HG03558 (cell line): Measurements from ENCODE around the gene GJA4.

Source experiments
- ATAC-seq: cut with Tn5 transposase; IDR thresholded peaks from one replicate; pipeline ENCODE4 v1.9.1; 2021; ENCODE audit warnings: moderate number of reproducible peaks; ENCODE audit not compliant: unreplicated experiment; ENCODE audit errors: extremely low read depth

Gene GJA4

DNA sequence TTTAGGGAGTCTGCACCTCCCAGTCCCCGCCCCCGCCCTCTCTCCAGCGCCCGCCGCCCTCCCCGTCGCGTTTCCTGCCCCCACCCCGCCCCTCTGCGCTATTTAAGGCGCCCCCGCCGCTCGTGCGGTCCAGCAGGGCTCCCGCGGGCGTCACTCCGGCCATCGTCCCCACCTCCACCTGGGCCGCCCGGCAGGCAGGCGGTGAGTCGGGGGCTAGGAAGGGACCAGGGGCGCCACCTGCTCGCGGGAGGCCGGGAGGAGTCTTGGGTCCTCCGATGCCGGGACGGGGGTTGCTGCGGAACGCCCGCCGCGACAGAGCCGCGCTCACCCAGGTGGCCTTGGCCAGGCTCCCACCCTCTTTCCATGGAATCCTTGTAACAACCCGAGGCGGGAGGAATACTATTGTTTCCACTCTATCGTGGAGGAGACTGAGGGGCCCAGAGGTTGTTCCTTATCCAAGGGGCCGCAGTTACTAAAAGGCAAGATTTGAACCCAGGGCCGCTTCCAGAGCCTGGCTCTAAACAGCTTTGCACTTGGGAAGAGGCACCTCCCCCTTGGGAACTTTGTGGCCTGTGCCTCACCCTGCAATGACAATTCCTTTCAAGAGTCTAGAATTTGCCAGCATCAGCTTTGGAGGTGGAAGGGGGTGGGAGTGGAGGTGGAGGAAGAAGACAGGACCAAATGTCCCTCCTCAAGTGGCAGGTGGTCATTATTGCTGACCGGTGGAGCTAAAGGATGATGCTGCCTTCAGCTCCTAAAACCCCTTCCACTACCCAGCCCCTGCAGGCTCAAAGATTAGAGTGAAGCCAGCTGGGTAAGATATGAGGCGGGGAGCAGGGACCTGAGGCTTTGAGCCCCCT lies at the start of gene GJA4:
TSS of gene GJA4 (plus strand) at position 132 of the 860 bp plus-strand sequence. CDS start 1,215 bp downstream, outside the sequence.
- ATAC-seq = no peak

DNA sequence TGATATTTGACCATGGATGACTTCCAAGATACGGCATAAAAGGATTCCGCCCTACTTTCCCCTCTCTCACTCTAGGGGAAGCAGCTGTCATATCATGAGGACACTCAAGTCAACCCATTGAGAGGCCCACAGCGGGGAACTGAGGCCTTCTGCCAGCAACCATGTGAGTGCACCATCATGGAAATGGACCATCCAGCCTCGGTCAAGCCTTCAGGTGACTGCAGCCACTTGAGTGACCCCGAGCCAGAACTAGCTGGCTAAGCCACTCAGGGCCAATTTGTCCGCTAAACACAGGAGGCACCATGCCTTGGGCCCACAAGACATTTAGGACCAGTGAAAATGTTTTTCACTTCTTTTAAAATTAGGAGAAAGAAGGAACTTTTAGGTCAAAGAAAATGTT lies 49.0 kb upstream of the GJA4 start:
- no peak for ATAC-seq

DNA sequence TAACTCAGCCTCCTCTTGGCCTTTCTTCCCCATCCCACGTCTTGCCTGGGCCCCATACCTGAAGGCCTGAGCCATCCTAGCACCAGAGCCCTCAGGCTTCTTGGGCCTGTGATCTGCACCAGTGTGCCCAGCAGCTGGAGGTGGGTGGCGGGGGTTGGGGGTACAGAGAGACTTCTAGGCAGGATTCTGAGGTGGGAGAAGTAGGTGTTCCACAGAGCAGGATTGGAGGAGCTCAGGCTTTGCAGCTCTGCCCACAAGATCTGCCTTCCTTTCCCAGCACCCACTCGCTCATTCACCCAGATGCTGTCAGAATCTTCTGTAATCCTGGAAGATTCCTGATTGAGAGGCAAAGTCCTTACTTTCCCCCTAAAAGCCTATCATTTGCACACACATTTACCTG lies 47.9 kb upstream of the GJA4 start:
- ATAC-seq = no peak

DNA sequence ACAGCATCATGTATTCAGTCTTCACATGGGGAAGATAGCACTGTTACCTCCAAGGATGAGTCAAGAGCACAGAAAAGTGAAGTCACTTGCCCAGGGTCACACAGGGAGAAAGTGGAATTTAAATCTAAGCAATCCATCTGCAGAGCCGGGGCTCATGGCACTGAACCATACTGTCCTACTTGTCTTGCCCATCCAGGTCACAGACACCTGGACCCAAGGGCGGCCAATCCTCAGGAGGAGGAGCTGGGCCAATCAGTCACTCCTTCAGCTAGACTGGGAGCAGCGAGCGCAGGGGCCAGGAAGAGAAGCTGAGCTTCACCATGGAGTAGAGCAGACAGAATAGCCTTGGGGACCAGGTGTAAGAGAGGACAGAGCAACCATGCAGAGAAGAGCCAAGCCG lies 47.1 kb upstream of the GJA4 start:
- no peak for ATAC-seq

DNA sequence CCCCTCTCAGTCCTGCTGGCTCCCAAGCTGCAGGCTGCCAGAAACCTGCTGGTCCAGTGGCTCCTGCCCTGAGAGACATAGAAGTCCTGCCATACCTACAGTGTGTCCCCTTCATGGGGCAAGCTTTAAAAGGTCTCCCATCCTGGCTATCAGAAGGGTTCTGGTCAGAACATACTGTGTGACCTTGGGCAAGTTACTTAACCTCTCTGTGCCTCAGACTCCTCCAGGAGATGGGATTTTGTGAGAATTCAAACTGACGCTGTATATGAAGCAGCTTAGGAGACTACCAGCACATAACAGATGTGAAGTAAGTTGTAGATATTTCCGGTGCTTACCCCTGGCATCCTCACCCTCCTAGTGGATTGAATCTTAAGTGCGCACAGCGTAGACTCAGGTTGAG lies 46.7 kb upstream of the GJA4 start:
- ATAC-seq = no peak

DNA sequence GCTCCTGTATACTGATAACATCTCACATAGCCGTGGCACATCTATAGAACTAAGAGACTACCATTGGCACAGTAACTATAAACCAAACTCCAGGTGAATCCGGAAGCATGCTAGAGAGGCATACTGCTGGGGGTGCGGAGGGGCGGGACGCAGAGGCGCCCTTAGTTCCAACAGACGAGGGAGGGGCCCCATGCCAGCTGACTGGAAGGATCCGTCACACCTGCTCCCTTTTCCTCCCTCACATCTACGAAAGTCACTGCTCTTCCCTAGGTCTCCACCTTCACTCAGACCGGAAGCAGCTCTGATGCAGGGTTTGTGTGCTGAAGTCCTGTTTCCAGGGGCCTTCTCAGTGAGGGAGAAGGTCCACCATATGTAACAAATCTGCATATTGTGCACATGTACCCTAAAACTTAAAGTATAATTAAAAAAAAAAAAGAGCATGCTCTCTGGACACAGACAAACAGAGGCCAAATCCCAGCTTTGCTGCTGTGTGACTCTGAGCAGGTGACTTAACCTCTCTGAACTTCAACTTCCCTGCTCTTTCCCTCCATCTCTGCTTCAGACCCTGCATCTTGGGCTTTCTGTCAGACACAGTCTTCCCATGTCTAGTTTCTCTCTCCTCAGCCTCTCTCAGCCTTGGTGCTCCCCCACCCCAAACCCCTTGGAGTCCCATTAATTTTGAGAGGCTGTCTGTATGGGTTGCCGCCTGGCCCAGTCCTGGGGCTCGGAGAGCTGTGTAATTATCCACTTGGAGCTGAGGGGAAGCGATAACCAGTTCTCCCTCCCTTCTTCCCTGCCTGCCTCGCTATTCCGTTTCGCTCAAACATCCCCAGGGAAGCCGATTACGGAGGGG lies 45.8 kb upstream of the GJA4 start:
- ATAC-seq = no peak

DNA sequence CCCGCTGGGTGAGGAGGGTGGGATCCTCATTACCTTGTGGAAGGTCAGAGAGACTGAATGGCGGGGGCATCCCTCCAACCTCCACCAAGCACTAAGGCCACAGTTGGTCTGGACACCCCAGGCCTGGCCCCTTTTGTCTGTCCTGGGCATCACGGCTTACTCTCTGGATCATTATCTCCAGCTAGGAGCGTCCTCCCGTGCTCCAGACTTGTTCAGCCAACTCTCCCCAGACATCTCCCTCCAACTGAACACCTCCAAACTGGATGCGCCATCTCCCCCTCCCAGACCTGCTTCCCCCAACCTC lies 45.2 kb upstream of the GJA4 start:
- ATAC-seq = no peak

DNA sequence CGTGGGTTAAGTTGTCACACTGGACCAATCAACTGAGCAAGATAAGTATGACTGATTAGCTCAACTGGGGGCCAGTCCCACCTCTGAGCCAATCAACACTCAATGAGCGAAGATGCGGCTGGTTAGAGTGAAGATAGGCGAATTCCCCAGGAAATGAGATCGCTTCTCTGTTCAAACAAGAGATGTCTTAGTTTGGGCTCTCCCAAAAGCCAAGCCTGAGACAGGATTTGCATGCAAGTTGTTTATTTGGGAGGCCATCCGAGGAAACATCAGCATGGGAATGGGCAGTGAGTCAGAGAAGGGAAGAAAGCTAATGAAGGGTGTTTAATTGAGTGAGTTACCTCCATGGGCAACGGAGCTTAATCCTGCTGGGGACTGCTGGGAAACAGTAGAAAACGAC lies 42.8 kb upstream of the GJA4 start:
- no peak for ATAC-seq

DNA sequence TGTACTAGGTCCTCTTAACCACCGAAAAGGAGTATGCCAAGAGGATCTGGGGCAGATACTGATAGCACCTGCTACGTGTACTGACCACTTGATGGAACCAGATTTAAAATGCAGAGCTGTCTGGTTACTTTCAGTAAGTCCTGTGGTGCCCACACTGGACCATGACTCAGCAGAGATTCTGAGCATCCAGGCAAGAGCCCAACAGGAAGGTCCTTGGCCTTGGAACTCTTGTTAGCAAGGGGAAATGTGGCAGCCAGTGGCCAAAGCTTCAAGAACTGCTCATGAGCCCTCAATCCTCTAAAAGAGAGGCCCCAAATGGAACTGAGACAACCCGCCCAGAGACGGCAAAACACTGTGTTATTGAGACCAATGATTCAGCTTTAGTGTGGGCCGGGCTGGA lies 42.2 kb upstream of the GJA4 start:
- no peak for ATAC-seq

DNA sequence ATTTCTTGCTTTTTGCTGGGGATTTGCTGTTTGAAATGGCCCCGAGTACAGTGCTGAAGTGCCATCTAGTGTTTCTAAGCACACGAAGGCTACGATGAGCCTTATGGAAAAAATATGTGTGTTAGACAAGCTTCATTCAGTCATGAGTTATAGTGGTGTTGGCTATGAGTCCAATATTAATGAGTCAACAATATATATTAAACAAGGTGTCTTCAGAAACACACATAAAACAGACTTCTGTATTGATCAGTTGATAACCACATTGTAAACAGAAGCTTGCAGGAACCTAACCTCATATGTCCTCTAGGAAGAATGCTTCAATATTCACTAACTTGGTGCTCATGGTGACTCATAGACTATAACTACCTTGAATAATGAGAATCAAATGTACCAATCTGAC lies 39.6 kb upstream of the GJA4 start:
- no peak for ATAC-seq

DNA sequence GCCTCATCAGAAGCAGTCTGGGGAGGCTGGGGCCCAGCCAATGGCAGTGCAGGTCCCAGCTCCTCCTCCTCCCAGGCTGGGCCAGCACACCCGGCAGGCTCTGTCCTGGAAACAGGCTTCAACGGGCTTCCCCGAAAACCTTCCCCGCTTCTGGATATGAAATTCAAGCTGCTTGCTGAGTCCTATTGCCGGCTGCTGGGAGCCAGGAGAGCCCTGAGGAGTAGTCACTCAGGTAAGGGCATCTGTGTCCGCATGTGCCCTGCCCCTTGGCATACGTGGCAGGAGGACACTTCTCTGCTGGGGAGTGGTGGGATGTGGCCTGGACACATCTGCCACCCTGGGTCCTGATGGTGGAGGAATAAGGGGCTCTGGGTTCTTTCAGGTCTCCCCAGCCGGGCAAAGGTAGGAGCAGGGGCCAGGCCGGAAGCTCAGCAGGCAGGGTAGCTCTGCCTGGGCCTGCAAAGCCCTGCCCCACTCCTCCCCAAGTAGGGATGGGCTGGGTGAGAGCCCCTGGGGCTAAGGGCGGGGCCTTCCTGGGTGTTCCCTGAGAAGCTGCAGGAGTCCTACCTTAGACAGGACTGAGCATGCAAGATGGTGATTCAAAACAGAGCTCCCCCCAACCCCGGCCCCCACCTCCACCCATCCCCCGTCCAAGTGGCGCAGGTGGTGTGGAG lies 37.7 kb upstream of the GJA4 start, which contains the start of gene GJB5:
TSS of gene GJB5 (plus strand) at position 84 of the 674 bp plus-strand sequence. CDS start 2,284 bp downstream, outside the sequence.
- ATAC-seq = no peak

DNA sequence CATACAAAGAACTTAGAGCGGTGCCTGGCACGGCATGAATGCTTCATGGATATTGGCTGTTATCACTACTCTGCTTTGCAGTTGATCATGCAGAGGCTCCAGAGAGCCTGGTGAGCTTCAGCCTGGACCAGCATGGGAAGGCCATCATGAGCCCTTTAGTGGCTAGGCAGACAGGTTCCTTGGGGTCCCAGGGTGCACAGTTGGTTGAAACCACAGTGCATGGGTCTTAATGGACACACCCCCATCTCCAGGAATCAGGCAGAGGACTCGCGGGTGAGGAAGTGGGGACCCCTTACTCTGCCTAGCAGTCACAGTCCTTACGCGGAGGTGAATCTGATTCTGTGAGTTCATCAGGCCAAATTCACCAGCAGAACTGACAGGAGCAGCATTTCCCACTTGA lies 36.8 kb upstream of the GJA4 start:
- ATAC-seq = no peak

DNA sequence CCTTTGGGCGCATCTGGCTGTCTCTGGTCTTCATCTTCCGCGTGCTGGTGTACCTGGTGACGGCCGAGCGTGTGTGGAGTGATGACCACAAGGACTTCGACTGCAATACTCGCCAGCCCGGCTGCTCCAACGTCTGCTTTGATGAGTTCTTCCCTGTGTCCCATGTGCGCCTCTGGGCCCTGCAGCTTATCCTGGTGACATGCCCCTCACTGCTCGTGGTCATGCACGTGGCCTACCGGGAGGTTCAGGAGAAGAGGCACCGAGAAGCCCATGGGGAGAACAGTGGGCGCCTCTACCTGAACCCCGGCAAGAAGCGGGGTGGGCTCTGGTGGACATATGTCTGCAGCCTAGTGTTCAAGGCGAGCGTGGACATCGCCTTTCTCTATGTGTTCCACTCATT lies 35.4 kb upstream of the GJA4 start:
- ATAC-seq = no peak

DNA sequence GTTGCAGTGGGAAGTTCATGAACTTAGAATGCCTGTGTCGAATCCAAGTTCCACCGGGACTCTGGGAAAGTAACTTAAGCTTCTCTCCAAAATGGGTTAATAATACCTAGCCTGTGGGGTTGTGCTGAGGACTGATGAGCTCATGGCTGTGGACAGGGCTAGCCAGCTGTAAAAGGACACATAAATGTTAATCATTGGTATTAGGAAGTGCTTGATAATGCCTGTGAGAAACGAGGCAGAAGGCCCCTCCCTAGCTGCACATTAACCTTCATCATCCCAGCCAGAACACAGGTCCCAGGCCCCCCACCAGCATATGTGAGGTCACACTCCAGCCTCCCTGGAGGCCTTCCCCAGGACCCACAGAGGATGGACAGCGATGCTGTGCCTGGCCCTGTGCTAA lies 34.0 kb upstream of the GJA4 start:
- no peak for ATAC-seq

DNA sequence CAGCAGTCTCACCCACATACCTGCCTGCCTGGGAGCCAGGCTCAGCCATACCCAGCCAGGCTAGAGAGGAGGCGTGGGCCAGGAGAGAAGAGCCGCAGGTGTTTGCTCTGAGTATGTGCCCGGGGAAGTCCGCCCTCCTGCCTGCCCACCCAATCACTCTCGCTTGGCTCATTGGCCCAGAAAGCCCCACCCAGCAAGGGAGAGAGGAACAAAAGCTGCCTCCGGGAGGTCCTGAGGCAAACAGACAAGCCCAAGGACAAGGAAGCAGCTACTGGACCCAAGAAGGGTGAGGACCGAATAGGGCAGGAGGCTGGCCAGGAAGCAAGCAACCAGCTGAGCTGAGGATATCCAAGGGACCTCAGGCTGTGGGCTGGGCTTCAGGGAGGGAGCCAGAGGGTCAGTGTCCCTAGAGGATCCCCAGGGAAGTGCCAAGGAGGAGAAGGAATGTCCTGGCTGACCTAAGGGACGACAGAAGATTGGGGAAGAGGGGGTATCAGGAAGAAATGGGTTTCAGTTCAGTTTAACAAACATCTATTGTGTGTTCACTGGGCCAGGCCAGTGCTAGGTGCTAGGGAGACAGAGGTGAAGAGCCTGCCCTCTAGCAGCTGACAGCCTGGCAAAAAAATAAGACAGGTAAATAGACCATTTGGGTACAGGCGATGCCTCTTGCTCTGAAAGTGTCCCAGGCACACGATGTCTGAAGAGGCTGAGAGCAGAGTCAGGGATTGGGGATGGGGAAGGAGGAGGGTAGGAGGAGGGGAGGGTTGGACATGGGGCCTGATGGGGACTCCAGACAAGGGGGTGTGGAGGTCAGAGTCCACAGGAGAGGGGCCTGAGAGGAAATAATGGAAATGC lies 33.1 kb upstream of the GJA4 start, which contains the start of gene GJB4:
TSS of gene GJB4 (plus strand) at position 238 of the 855 bp plus-strand sequence. CDS start 1,515 bp downstream, outside the sequence.
- ATAC-seq = no peak

DNA sequence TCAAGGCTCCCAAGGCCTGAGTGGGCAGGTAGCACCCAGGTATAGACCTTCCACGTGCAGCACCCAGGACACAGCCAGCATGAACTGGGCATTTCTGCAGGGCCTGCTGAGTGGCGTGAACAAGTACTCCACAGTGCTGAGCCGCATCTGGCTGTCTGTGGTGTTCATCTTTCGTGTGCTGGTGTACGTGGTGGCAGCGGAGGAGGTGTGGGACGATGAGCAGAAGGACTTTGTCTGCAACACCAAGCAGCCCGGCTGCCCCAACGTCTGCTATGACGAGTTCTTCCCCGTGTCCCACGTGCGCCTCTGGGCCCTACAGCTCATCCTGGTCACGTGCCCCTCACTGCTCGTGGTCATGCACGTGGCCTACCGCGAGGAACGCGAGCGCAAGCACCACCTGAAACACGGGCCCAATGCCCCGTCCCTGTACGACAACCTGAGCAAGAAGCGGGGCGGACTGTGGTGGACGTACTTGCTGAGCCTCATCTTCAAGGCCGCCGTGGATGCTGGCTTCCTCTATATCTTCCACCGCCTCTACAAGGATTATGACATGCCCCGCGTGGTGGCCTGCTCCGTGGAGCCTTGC lies 31.5 kb upstream of the GJA4 start:
- ATAC-seq = no peak

DNA sequence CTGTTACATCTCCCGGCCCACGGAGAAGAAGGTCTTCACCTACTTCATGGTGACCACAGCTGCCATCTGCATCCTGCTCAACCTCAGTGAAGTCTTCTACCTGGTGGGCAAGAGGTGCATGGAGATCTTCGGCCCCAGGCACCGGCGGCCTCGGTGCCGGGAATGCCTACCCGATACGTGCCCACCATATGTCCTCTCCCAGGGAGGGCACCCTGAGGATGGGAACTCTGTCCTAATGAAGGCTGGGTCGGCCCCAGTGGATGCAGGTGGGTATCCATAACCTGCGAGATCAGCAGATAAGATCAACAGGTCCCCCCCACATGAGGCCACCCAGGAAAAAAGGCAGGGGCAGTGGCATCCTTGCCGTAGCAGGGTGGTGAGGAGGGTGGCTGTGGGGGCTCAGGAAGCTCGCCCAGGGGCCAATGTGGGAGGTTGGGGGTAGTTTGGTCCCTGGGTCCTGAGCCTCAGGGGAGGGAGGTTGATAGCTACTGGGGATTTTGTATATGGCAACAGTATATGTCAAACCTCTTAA lies 31.0 kb upstream of the GJA4 start:
- no peak for ATAC-seq

DNA sequence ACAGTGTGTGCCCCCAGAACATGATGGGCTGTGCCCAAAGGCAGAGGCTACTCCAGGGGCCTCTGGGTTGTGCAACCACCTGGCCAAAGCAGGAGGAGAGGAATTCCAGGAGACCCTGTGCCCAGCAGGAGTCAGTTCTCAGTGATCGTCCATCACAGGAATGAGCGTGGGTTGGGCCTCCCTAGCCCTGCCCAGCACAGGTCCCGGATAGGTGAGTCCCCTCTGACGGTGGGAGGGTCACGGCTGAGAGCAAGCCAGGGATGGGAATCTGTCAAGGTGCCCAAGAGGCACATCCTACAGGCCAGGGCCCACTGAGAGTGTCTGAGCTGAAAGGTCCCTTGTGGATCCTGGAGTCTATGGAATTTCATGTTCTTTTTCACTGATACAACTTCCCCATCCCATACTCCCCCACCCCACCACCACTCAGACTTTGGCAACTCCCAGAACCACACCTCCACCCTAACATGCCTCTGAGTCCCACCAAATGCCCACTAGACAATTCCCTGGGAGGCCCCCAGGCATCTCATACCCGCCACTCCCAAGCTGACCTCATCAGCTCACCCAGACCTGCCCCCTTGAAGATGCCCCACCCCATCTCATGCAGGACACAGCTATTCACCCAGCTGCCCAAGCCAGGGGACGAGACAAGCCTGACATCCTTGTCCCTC lies 30.2 kb upstream of the GJA4 start:
- ATAC-seq = no peak
